ENCODE data around the gene DMRTA1. TPM values are rescaled to one million over a fixed set of nuclear protein-coding genes. Genes with fewer than 3 reads are reported as not detected.
"Not testable (repeated sequence)": the region's sequence is repeated elsewhere in the genome, so short reads cannot be mapped to it uniquely, and the experiment has no call there.

The DMRTA1 gene
- 2.8 and 5.5 TPM in 2 replicates for total RNA-seq

DNA sequence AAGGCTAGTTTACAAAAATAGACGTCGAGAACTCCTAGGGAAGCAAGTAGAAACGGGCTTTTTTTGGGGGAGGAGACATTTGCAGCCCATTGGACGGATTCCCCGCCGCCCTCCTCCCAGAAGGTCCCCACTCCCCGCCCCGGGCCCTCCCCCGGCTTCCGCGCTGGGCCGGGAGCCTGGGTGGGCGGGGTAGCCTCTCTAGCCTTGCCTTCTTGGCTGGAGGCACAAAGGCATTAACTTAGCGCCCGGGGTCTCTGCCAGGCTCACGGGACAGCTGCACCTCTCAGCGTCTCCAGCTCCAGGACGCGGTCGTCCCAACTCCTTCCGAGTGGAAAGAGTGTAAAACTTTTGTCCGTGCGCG is at the start of gene DMRTA1:
TSS of gene DMRTA1 (plus strand) at position 236 of the 361 bp plus-strand sequence. CDS start 242 bp downstream, outside the sequence.
- peak; percentile 51 for DNase-seq (ENCODE audit: low read depth)

- DNase-seq (ENCODE audit: low read depth) = peak; percentile 70
These were observed 45.0 kb upstream of the DMRTA1 start for GRCh38 chr9:22401671-22402070.

DNA sequence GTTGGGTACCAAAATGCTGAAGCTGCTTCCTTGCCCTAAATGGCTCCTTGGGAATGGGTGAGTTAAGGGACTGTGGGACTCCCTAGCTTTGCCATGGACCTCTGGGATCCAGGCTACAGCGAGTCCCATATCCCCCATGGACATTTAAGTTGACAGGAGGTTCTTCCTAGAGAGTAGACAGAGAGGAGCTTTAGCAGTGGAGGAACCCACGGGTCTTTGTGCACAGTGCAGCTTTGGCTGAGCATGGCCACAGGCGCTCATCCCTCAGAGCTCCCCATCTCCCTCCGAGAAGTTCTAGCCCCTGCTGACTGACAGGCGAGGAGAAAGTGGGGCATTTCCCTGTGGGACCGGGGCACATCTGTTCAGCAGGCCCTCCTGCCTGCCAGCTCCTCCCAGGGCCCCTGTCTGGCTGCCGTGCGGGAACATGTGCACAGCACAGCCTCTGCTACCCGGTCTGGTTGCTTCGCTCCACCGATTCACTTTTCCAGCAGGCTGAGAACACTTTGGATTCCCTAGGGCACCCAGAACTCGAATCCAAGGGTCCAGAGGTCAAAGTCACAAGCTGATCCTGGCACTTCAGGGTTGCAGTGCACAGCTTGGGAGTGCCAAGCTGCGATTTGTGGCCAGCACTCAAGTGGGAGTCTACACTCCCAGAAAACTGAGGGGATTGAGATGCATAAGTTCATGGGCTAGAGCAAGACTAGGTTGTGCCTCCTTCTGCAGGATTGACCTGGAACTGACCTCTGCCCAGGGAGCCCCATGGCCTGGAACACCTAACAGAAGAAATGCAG is 40.6 kb upstream of the DMRTA1 start:
- DNase-seq (ENCODE audit: low read depth) = no peak

DNA sequence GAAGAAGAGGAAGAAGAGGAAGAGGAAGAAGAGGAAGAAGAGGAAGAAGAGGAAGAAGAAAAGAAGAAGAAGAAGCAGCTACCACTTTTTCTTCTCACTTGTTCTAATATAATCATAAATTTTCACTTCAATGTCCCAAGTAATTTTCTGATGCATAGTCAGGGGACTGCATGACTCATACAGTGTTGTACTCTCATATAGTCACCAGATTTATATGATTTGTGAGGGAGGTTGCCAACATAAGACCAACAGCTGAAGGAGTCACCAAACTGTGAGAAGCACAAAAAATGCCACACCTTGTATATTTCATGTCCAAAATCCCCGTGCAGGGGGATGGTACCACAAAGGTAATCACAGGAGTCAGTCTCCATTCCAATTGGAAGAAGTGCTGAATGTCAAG is 32.7 kb upstream of the DMRTA1 start:
- no peak for DNase-seq (ENCODE audit: low read depth)

DNA sequence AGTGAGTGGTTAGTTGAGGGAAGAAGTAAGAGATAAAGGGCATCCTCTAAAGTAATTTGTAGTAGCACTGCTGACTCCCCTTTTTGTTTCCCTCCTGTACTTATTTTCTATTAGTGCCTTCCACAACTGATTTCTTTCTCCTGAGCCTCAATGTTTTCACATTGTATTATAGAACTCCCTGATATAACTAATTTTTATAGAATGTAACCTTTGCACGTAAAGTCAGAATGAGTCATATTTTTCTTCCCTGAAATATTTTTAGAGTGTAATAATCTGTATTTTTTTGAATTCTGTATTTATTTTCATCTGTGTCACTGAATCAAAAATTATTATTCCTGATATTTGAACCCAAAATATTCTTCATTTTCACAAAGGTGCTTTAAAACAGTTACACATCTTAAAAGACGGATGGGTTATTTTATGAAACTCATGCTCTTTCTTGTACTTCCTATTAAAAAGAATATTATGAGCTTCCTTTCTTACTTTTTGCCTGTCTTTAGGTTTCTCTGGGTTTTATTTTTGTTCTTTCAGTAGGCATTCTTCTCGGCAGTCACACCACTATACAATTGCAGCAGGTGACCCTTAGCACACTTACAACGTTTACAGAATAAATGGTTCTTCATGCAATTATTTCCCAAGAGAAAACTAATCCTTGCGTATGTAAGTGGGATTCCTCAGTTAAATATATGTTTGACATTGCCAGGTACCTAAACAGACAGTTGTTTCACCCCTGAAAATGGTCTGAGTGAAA is 30.5 kb upstream of the DMRTA1 start:
- DNase-seq (ENCODE audit: low read depth) = no peak

- DNase-seq (ENCODE audit: low read depth) = peak; percentile 27
These were observed 29.9 kb upstream of the DMRTA1 start for GRCh38 chr9:22416692-22417060.

- peak; percentile 69 for DNase-seq (ENCODE audit: low read depth)
These were observed 23.1 kb upstream of the DMRTA1 start for GRCh38 chr9:22423566-22423965.

DNA sequence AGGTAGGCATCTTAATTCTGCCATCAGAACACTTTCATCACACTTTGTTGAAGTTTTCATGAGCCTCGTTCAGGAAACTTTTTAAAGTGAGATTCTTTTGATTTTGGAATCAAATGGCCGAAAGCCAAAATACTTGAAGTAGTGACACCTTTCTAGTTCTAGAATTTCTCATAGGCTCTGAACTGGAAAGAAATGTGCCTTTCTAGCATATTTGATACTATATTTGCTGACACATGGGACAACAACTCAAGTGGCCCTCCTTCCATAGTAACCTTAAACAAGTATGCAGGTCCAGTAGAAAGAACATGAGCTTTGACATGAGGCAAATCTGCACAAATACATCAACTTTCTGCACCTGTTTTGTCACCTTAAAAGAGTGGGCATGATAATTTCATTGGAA is 22.0 kb upstream of the DMRTA1 start:
- DNase-seq (ENCODE audit: low read depth) = no peak

GRCh38 chr9:22425551-22425950 is 21.1 kb upstream of the DMRTA1 start:
- DNase-seq (ENCODE audit: low read depth) = no peak

GRCh38 chr9:22427226-22427880 is 19.3 kb upstream of the DMRTA1 start:
- no peak for DNase-seq (ENCODE audit: low read depth)

- DNase-seq (ENCODE audit: low read depth) = no peak
These were observed 12.9 kb upstream of the DMRTA1 start for GRCh38 chr9:22433691-22434090.

GRCh38 chr9:22435252-22435651 is 11.4 kb upstream of the DMRTA1 start:
- not testable (repeated sequence) for DNase-seq (ENCODE audit: low read depth)

- DNase-seq (ENCODE audit: low read depth) = not testable (repeated sequence)
These were observed 9.1 kb upstream of the DMRTA1 start for GRCh38 chr9:22437461-22438067.

DNA sequence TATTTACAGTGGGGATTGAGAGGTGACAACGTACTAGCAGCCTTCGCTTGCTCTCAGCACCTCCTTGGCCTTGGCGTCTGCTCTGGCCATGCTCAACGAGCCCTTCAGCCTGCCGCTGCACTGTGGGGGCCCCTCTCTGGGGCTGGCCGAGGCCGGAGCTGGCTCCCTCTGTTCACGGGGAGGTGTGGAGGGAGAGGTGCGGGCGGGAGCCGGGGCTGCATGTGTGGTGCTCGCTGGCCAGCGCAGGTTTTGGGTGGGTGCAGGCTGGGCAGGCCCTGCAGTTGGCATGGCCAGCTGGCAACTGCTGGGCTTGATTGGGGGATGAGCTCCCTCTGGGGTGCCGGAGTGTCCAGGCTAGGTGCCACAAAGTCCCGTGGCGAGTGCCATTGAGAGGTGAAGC is 5.8 kb upstream of the DMRTA1 start:
- DNase-seq (ENCODE audit: low read depth) = no peak

GRCh38 chr9:22446950-22447617 is 460 bp downstream of the DMRTA1 start:
- peak; percentile 36 for DNase-seq (ENCODE audit: low read depth)

DNA sequence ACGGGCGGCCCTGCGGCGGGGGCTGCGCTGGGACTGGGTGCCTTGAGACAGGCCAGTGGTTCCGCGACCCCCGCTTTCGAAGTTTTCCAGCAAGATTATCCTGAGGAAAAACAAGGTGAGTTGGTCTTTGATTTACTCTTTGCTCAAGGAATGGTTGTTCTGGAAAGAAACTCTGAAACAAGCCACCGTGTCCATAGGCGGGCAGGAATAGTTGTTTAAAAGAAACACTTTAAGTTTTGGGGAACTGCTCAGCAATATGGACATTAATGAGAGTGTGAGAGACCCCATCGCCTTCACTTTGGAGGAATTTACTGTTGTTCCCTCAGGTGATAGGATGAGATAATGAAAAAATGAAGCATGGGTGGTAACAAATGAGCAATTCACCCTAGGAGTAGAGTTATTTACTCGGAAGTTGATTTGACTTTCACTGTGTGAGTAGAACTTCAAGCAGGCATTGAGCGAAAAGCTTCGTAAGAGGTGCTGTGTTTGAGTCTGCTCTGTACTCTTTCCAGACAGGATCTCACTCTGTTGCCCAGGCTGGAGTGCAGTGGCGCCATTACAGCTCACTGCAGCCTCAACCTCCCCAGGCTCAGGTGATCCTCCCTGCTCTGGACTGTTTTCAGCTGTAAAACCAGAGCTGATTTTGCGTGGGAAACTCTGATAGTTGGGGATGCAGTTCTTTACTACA is 1.1 kb downstream of the DMRTA1 start:
- peak; percentile 48 for DNase-seq (ENCODE audit: low read depth)

DNA sequence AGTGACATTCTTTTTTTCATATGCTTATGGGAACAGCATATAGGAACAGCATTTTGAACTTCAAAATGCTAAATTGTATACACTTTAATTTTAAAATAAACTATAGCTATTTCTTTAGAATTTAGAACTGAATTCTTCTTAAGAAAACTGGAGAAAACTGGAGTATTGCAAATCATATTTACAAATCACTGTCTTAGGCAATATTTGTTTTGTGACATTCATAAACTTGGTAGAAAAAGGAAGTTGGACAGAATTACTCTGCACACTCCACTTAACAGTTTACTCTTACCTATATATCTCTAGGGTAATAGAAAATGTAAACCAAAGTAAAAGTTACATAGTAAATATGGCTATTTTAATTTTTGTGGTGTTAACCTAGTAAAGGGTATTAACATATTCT is 3.1 kb downstream of the DMRTA1 start:
- no peak for DNase-seq (ENCODE audit: low read depth)

DNA sequence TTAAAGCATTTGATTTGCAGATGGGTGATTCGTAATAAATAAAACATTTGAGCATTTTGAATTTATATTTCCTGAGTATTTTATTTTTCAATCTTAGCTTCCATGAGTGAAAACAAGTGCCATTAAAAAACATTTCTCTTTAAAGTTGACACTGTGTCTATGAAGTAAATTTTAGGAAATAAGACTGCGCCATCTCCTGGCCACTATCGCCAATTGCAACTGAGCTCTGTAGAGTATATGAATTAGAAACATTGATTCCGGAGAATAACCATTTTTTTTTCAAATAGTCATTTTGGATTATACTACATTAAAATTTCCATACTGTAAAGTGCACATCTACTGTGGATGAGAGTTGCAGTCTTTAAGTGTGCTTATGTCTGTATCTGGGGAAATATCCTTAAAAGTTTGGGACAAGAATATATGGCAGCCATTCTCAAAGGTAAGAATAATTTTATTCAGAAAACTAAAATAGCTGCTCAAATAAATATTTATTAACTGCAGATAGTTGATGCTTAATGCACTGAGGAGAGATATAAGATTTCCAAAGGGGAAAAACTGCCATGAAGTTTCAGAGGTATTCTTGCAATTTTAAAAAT is 5.9 kb downstream of the DMRTA1 start:
- peak; percentile 42 for DNase-seq (ENCODE audit: low read depth)

GRCh38 chr9:22454016-22454415 is 7.4 kb downstream of the DMRTA1 start:
- DNase-seq (ENCODE audit: low read depth) = peak; percentile 69

GRCh38 chr9:22455181-22455580 is 8.6 kb downstream of the DMRTA1 start:
- no peak for DNase-seq (ENCODE audit: low read depth)

DNA sequence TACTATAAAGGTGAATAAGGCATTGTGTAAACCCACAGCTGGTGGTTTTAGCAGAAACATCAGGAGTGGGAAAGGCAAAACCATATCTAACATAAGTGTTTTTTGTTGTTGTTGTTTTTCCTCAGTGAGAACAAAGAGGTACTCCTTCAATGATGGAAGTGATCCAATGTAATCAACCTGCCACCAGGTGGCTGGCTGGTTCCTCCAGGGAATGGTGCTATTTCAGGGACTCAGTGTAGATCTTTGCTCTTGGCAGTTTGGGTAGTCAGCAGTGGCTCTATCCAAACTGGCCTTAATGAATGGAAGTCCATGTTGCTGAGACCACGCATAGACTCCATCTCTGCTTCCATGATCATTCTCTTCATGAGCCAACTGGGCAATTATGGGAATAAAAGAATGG is 10.8 kb downstream of the DMRTA1 start:
- no peak for DNase-seq (ENCODE audit: low read depth)

All from renal cortical epithelial cell (primary cell).